ENCODE data around the gene PSMC3IP.
A peak's percentile ranks its signal among the peaks of the same experiment; 100 is the strongest.
"Not testable (repeated sequence)": the region's sequence is repeated elsewhere in the genome, so short reads cannot be mapped to it uniquely, and the experiment has no call there.

The PSMC3IP gene

GRCh38 chr17:42577532-42578281 is at the start of gene PSMC3IP:
PSMC3IP (minus strand) TSS chr17:42577729; CDS start chr17:42577686, 43 bp downstream.
- DNase-seq (ENCODE audit: extremely low read depth, low read depth), result peak; percentile 84

GRCh38 chr17:42623732-42624596 is 46.4 kb upstream of the PSMC3IP start:
- no peak for DNase-seq (ENCODE audit: extremely low read depth, low read depth)

More at GRCh38 chr17:42577532-42578281, at the start of gene PSMC3IP:
- TF ChIP-seq CTCF (IDR thresholded peaks at IDR 0.05; ENCODE audit: low read depth, low read length), result peak; percentile 43

GRCh38 chr17:42623271-42623670 is 45.7 kb upstream of the PSMC3IP start:
- TF ChIP-seq CTCF (IDR thresholded peaks at IDR 0.05; ENCODE audit: low read depth, low read length), result no peak
- no peak for DNase-seq (ENCODE audit: extremely low read depth, low read depth)

More at GRCh38 chr17:42623732-42624596, 46.4 kb upstream of the PSMC3IP start:
- no peak for TF ChIP-seq CTCF (IDR thresholded peaks at IDR 0.05; ENCODE audit: low read depth, low read length)

GRCh38 chr17:42621987-42622386 is 44.5 kb upstream of the PSMC3IP start:
- not testable (repeated sequence) for DNase-seq (ENCODE audit: extremely low read depth, low read depth)

GRCh38 chr17:42618442-42619150 is 41.1 kb upstream of the PSMC3IP start:
- peak; percentile 2 for TF ChIP-seq CTCF (IDR thresholded peaks at IDR 0.05; ENCODE audit: low read depth, low read length)
- DNase-seq (ENCODE audit: extremely low read depth, low read depth), result no peak

- no peak for DNase-seq (ENCODE audit: extremely low read depth, low read depth)
Measured at GRCh38 chr17:42617956-42618431, 40.5 kb upstream of the PSMC3IP start.

More at GRCh38 chr17:42617956-42618431, 40.5 kb upstream of the PSMC3IP start:
- no peak for TF ChIP-seq CTCF (IDR thresholded peaks at IDR 0.05; ENCODE audit: low read depth, low read length)
